Activated CD8-positive, alpha-beta memory T cell treated with anti-CD3 and anti-CD28 coated beads for 4 hours (primary cell): ENCODE data around the gene NPAS2.

ENCODE experiments used
- DNase-seq, 2 donors: peaks; one replicate each; pipeline ENCODE4 v3.0.0-alpha.2; 2020; ENCODE audit warnings: low read depth in 2 of 2

NPAS2 gene

DNA sequence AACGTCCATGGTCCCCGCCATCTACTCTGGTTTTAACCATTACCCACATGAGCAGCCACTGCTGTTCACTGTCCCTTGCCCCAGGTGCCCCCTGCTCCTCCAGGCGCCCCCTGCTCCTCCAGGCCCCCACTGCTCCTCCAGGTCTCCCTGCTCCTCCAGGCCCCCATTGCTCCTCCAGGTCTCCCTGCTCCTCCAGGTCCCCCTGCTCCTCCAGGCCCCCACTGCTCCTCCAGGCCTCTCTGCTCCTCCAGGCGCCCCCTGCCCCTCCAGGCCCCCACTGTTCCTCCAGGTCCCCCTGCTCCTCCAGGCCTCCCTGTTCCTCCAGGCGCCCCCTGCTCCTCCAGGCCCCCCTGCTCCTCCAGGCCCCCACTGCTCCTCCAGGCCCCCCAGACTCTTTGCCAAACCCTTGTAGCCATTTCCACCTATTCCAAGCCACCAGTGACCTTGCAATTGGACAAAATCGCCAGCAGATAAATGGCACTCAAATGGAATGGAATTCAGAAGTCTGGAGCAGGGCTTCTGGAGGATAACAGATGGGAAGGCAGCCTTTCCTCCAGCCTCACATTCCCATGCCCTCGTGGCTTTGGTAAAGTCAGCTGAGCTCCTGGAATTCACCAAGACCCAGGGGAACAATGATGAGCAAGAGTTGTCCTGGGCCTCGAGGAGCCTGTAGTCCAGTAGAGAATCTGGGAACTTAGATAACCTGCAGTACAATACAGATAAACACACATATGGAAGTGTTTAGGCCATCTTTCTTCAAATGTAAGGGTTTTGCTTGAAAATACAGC is 168.9 kb downstream of the NPAS2 start:
- no peak for DNase-seq

DNA sequence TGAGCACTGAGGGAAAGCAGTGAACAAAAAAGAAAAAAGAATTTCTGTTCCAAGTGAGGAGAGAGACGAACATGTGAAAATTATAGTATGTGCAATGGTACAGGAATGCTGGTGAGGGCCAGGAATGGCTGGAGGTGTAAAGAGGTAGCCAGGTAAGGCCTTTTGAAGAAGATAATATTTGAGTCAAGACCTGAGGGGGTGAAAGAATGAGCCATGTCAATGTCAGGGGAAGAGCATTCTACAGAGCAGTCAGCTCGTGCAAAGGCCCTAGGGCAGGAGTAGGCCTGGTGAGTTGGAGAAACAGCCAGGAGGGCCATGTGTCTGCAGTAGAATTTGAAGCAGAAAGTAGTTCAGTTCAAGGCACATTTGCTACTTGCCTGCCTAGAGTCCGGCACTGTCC is 169.7 kb downstream of the NPAS2 start:
- no peak for DNase-seq

DNA sequence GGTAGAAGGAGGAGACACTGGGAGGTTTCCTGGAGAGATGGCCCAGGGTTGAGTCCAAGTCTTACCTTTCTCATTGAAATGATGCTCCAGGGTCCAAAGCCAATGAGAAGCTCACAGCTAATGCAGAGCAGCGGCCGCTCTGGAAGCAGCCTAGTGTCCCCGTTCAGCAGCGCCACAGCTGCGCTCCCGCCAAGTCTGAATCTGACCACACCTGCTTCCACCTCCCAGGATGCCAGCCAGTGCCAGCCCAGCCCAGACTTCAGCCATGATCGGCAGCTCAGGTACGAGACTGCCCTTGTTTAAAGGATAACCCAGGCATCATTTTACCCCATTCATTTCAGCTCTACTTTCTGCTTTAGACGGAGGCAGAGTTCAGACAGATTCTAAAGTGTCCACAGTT is 170.2 kb downstream of the NPAS2 start:
- DNase-seq = no peak

DNA sequence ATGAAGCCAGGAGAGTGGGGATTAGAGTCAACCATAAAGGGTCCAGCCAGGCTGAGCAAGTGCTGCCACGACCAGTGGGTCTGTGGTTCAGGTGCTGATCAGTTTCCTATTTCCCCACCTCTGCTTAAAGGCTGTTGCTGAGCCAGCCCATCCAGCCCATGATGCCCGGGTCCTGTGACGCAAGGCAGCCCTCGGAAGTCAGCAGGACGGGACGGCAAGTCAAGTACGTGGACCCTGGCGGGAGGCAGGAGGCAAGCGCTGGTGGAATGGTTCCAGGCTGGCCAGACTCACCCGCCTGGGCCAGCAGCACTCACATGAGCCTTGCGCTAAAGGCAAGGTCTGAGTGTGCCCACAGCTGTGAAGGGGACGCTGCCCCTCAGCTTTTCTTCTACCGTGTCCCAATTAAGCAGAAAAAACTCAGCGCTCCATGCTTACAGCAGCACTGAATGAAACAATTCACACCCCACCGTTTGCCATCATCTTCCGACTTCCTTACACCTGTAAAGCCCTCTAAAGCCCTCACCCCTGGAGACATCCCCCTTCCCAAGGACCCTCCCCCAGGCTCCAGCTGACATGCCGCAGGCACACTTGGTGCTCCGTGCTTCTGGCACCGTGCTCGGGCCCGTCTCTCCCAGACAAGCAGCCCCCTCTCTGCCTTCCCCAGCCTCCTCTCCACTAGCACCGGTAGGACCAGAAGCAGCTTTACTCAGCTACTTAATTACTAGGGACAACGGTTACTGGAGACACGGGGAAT is 170.9 kb downstream of the NPAS2 start:
- DNase-seq = no peak

DNA sequence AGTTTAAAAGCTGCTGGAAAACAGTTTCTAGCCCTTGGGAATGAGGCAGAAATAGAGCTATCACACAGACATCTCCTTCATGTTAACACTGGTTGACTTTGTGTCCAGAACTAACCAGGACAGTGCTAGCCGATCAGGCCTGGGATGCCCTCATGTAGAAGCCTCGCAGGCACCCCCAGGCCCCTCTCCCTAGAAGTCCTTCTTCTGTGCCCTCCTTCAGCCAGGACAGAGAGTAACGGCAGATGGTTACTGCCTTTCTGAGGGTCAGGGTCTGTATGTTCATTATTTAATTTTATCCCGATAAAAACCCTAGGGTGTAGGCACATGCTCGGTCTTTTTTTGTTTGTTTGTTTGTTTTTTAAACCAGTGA is 171.4 kb downstream of the NPAS2 start:
- DNase-seq = no peak

DNA sequence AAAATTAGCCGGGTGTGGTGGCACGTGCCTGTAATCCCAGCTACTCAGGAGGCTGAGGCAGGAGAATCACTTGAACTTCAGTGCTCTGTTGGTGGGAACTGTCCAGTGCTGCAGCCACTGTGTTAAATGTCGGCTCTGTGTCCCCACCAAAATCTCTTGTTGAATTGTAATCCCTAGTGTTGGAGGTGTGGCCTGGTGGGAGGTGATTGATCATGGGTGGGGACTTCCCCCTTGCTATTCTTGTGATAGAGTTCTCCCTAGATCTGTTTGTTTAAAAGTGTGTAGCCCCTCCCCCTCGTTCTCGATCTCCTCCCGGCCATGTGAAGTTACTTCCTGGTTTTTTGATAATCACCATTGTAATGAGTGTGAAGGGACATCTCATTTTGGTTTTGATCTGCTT is 172.3 kb downstream of the NPAS2 start:
- no peak for DNase-seq

DNA sequence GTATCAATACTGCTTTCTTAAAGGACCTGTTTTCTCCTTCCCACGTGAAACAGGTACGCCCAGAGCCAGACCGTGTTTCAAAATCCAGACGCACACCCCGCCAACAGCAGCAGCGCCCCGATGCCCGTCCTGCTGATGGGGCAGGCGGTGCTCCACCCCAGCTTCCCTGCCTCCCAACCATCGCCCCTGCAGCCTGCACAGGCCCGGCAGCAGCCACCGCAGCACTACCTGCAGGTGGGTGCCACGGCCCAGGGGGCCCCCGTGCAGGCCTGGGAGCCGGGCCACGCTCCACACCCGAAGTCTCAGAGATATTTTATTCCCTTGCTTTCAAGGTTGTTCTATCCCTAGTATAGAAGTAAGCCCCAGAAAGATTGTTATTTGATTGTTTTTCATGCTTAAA is 173.4 kb downstream of the NPAS2 start:
- DNase-seq = no peak

DNA sequence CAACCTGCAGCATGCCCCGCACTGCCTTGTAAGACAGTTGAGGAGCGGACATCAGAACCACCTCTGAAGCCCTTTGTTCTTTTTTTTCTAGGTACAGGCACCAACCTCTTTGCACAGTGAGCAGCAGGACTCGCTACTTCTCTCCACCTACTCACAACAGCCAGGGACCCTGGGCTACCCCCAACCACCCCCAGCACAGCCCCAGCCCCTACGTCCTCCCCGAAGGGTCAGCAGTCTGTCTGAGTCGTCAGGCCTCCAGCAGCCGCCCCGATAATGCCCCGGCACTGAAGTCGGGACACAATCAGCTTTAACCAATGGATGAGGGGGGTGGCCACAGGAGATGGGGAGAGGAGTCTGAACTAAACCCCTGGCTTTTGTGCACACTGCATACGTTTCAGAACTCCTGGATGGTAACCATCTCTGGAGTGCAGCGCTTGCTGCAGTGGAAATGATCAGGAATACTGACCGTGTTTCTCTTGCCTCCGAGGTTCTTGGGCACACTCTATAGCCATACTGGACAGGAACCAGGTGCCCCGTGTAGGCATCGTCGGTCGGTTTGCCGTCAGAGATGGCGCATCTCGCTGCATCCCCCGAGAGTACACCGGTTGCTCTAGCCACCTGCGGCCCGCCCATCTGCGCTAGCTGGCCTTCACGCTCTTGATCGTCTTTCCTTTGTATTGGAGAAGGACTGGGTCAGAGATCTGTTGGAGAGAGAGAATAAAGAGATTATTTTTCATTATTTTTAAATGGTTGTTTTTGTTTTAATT is 175.6 kb downstream of the NPAS2 start:
- no peak for DNase-seq

DNA sequence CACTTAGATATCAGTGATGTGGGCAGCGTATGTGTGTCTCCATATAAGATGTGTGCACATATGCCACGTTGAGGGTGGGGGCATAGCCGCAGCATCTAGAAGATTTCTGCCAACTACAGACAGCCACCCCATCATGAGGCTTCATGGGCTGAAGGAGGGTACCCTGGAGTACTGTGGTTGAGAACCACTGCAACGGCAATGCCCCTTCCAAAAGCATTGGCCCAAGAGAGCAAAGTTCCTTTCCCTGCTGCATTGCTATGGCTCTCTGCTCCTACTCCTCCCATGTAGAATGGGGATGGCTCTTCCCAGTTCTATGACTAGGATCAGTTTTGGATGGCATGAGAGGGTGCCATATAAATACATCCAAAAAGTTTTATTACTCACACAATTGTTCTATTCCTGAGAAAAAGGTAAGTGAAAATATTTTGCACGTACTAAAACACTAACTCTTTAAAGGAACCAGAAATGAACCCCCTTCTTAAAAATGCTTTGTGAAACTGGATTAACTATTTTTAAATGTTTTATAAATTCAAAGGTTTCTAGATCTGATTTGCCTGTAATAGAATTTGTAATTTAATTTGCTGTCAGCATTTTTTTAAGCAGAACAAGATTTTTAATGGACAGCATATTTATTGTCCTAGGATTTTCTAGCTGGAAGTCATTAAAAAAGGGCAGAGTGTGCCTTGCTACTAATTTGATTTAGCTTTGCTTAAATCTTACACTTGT is 177.7 kb downstream of the NPAS2 start:
- no peak for DNase-seq

DNA sequence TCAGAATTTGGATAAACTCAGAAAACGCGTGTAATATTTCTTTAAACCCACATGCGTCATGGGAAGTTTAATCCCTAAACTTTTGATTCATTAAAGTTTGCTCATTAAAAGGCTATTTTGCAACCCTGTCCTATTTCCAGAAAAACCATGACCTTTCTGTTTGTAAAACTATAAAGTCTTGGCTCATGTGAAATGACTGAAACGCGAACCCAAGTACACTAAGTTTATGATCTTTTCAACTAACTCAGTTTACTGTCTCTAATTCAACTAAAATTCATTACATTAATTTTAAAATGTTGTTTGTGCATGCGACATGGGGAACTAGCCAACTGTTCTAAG is 178.3 kb downstream of the NPAS2 start:
- no peak for DNase-seq

DNA sequence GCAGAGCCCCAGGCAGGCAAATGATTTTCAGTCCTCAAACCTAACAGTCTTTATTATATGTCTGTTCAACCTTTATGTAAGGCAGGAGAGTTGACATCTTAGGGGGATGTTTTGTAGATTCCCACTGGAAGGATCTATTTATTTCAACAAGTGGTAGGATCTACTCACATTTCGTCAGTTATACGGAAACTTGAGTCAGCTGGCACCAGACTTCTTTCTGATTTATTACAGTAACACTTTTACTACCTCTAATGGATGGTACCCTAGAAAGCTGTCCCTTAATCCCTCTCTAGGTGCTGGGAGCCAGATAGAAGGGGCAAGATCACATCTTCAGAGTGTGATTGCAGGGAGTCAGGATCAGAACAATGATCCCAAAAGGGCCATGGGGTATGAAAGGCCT is 180.1 kb downstream of the NPAS2 start:
- DNase-seq = no peak

DNA sequence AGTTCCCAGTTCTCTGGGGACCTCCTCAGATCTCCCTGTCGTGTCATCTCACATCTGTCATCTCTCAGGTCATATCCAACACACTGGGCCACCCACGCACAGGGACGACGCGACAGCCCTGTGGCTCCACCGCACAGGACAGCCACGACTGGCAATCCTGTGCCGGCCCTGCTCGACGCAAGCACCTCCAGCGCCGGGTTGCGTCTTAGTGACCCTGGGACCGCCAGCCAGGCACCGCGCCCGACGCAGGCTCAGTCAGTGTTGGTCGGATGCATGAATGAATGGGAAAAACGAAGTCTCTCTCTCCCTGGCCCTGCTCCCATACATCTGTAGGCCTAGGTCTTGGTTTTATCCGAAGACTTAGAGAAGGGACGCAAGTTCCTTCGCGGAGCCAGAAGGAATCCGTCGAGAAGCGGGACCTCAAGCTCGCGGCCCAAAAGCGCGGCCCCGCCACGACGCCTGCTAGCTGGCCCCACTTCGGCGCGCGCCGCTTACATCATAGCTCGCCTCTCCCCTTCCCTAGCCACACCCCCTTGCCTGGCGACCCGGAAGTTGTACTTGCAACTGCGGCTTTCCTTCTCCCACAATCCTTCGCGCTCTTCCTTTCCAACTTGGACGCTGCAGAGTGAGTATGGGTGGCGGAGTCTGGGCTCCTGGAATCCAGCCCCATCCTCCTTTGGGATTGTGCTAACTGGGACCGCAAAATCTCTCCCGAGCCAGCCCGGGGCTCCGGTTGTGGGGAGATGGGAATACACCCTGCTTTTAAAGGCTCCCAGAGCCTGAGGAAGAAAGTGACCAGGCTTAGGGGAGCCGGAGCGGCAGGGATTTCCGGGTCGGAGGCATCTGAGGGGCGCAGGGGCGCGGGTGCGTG is 182.0 kb downstream of the NPAS2 start, which contains the start of gene RPL31:
RPL31 (plus strand) TSS at position 599 of the 871 bp plus-strand sequence. CDS start 413 bp downstream, outside the sequence.
- peak; percentile 91 to 96 for DNase-seq

DNA sequence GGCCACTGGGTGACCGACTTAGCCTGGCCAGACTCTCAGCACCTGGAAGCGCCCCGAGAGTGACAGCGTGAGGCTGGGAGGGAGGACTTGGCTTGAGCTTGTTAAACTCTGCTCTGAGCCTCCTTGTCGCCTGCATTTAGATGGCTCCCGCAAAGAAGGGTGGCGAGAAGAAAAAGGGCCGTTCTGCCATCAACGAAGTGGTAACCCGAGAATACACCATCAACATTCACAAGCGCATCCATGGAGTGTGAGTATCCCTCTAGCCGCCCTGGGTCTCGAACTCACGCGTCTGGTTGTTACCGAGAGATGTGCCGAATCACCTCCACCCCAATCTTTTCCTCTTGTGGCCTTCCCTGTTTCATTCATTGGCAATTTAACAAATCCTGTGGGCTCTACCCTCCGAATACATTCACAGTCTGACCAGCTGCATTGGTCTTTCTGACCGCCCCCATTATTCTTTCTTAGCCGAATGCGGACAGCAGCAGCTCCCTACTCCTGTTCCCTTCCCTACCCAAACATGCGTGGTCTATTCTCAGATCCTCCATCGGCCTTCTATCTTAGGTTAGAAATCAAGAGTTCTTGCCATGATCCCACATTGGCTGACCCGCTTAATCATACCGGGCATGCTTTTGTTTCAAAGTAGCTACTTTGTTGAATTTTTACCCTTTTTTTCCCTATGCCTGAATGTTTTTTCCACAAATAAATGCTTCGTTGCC is 182.8 kb downstream of the NPAS2 start:
- no peak for DNase-seq

DNA sequence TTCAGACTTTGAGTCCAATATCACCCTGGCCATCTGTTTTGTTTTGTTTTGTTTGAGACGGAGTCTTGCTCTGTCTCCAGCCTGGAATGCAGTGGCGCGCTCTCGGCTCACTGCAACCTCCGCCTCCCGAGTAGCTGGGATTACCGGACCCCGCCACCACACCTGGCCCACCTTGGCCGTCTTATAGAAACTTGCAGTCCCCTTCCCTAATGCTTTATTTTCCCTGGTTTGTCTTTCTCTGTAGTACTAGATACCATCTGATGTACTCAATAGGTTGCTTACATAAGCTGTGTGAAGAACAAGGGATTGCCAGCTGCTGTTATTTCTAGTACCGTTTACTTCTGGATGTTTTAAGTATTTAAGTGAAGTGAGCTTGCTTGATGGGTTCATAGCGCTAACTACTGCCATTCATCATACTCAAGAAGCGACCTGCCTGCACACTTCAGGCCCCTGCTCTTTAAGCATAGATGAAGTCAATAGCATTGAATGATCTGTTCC is 183.4 kb downstream of the NPAS2 start:
- DNase-seq = no peak

DNA sequence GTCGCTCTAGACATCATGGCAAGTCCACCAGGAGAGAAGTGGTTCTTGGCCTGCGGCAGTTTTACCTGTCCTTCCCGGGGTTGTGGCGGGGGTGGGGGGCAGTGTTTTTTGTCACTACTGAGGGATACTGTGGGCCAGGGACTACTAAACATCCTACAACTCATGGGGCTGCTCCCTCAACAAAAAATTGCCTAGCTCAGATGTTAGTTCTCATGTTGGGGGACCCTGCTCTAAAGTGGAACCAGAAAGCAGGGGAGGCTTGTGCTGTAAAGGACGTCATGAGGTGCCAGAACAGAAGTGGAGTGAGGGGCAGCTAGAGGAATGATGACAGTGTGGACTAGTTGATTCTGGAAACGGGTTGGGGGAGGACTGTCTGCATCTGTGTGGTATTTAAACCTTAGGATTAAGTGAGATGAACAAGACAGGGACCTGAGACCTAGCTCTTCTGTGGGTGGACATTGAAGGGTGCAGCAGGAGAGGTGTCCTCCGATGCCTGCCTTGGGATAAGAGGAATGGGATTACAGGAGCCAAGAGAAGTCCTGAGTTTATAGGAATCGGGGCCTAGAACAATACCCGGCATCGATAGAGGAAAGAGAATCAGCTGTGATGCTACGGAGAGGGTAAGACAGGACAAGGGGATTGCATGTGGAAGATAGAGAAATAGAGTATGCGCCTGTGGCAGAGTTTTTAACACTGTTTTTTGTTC is 184.8 kb downstream of the NPAS2 start:
- DNase-seq = no peak

DNA sequence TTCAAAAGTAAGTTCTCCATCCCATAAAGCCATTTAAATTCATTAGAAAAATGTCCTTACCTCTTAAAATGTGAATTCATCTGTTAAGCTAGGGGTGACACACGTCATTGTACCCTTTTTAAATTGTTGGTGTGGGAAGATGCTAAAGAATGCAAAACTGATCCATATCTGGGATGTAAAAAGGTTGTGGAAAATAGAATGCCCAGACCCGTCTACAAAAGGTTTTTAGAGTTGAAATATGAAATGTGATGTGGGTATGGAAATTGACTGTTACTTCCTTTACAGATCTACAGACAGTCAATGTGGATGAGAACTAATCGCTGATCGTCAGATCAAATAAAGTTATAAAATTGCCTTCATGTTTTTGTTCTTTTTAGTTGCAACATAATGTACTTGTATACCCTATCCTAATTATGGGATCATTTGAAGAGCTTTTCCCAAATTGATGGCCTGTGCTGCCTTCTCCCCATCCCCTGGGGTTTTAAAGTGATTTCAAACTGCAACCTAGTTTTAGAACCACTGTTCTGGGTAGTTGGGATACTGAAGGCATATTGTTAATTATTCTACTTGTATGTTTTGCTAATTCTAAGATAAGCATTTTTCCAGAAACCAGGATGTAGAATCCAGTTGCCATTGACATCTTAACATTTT is 186.3 kb downstream of the NPAS2 start:
- DNase-seq = no peak

DNA sequence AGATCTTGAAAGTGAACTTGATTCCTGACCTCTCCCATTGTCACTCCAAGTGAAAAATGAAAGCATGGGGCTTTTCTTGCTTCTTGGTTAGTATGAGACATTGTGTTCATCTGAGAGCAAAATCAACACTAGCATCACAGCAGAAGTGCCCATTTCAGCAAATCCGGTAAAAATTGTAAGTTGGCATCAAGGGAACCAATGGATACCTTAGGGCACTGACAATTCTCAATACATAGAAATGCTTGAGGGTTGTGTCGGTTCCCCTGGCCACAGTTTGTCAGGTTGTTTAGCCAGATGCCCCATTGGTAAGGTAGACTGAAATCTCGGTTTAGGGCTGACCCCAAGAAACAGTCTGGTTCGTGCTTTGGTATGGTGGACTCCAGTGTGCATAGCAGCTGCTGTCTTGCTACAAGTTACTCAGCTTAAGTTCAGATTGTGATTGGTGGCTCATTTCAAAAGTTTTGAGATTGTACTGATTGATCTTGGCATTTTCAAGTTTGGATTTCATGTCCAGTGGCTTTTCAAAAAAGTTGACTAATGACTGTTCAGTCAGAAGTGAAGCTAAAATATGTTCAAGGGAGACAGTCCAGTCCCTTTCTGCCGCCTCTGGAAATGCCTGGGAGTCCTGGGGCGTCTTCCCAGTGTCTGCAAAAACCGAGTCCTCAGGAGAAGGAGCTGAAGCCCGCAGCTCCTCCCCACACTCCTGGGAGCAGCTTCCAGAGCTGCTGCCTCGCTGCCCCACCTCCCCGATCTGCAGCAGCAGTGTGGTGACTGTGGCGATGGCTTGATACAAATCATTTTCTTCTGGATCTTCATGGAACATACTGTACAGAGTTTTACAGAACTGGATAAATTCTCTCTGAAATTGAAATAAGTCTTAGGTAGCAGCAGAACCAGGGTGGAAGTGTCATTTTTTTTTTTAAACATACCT is 187.7 kb downstream of the NPAS2 start:
- no peak for DNase-seq

DNA sequence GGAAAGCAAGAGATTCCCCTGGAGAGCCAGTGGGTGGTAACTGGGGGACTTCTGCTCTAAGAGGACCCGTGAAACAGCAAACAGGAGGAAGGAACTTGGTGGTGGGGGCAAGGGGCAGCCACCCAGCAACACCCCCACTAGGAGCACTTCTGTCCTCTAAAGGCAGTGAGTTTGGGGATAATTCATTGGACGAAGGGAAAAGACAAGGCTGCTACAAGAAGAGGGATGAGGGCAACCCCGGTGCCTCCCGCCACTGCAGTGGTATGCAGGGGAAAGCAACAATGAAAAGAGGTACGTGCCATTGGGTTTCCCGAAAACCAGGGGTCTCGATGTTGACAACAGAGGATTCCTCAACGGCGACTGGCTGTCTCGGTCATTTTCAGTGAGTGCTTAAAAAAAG is 191.2 kb downstream of the NPAS2 start:
- DNase-seq = no peak
